ENCODE measurements around the gene GRIA1. TPM values are rescaled to one million over a fixed set of nuclear protein-coding genes. Genes with fewer than 3 reads are reported as not detected.

GRIA1 gene
- total RNA-seq, 4 donors from 2014 or later, result 0.12 to 0.19 TPM; not detected in 2

DNA sequence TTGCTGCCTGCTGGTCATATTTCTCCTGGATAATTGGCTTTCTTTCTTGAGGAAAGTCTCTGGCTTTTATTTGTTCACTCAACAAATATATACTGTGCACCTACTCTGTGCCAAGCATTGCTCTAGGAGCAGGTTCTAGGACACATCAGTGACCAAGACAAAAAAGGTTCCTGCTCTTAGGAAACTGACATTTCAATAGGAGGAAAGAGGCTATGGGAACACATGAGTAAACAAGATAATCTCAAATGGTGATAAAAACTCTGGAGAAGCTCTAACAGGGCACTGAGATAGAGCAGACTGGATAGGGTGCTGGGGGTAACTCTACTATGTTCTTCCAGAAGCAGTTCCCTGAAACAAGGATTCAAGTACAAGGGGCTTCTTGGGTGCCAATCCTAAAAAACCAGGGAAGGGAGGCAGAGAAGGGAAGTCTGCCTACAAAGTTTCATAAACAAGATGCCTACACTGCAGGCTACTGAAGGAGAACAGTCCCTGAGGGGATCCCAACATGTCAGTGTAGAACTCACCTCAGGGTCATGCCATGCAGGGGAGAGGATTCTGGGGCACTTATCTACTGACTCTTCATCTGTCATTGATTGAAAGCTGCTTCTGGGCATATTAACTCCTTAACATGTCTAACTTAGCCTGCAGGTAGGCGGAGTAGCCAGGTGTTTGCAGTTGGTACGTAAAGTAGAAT lies 181.3 kb downstream of the GRIA1 start:
- no peak for DNase-seq
- no peaks in the 10 kb centered on the region for H3K27me3 ChIP-seq
- no peaks in the 10 kb centered on the region for H3K4me1 ChIP-seq
- no peak overlapping the region for H3K4me3 ChIP-seq
- TF ChIP-seq CTCF (IDR thresholded peaks at IDR 0.05), result no peak
- no peak for TF ChIP-seq POLR2A (IDR thresholded peaks at IDR 0.05)
- H3K27ac ChIP-seq, result no peak overlapping the region
- no peaks in the 10 kb centered on the region for H3K36me3 ChIP-seq
- intact Hi-C loops (cut with DNase I), result no loop called here
- no peaks in the 10 kb centered on the region for H3K9me3 ChIP-seq
- 73 to 86% methylated on average over 2 of the region's 2 CpGs for WGBS, 2 donors

DNA sequence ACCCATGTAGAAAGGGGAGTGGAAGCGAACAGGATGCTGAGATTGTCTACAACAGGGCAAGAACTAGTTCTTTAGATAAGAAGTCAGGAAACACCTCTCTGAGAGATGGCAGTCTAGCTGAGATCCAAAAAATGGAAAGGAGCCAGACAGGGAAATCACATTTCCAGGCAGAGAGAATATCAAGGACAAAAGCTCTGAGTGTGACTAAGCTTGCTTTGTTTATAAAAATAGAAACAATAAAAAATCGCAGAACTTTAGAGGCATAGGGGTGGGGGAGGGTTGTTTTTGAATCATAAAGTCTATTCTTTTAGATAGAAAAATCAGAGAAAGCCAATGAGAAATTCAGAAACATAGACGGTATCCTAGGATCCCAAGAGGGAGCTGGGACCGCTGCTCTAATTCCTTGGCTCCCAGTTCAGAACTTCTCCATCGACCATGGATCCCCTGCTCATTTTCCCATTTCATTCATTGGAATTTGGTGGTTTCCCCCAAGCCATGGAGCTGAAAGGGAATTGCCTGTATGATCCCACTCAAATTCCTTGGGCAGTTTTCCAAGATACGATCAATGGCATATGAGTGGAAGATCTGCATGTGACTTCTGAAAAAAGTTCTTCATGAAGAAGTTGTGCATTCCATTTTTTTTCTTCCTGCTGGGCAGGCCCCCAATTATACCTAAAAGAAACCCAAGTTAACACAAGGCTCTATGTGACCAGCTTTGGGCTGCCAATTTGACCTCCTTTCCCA lies 182.0 kb downstream of the GRIA1 start:
- intact Hi-C loops (cut with DNase I), result no loop called here
- no peaks in the 10 kb centered on the region for H3K4me1 ChIP-seq
- no peaks in the 10 kb centered on the region for H3K27me3 ChIP-seq
- H3K9me3 ChIP-seq, result no peaks in the 10 kb centered on the region
- no peaks in the 10 kb centered on the region for H3K36me3 ChIP-seq
- WGBS, 2 donors, result 60 to 64% methylated on average over 6 of the region's 6 CpGs
- DNase-seq, result no peak
- TF ChIP-seq CTCF (IDR thresholded peaks at IDR 0.05) (no peak), POLR2A (IDR thresholded peaks at IDR 0.05) (no peak)
- no peak overlapping the region for H3K27ac ChIP-seq
- H3K4me3 ChIP-seq, result no peak overlapping the region

- no peaks in the 10 kb centered on the region for H3K9me3 ChIP-seq
- no peak overlapping the region for H3K4me3 ChIP-seq
- DNase-seq, result no peak
- H3K4me1 ChIP-seq, result no peaks in the 10 kb centered on the region
- intact Hi-C loops (cut with DNase I), result no loop called here
- 25 to 55% methylated on average over 3 to 4 of the region's 4 CpGs for WGBS, 2 donors
- no peaks in the 10 kb centered on the region for H3K36me3 ChIP-seq
- TF ChIP-seq CTCF (IDR thresholded peaks at IDR 0.05) (no peak), POLR2A (IDR thresholded peaks at IDR 0.05) (no peak)
- no peak overlapping the region for H3K27ac ChIP-seq
- no peaks in the 10 kb centered on the region for H3K27me3 ChIP-seq
These were observed 183.9 kb downstream of the GRIA1 start for GRCh38 chr5:153674356-153674755.

- DNase-seq, result no peak
- Histone ChIP-seq H3K9me3 (no peaks in the 10 kb centered on the region), H3K27me3 (no peaks in the 10 kb centered on the region), H3K4me1 (no peaks in the 10 kb centered on the region), H3K36me3 (no peaks in the 10 kb centered on the region), H3K27ac (no peak overlapping the region), H3K4me3 (no peak overlapping the region)
- intact Hi-C loops (cut with DNase I), result no loop called here
- no peak for TF ChIP-seq POLR2A (IDR thresholded peaks at IDR 0.05)
- TF ChIP-seq CTCF (IDR thresholded peaks at IDR 0.05), result no peak
- WGBS, 2 donors, result 37 to 43% methylated on average over 3 of the region's 3 CpGs
These were observed 185.9 kb downstream of the GRIA1 start for GRCh38 chr5:153676406-153676805.

- WGBS, 2 donors, result 70 to 81% methylated on average over 6 to 7 of the region's 7 CpGs
- Histone ChIP-seq H3K4me1 (no peaks in the 10 kb centered on the region), H3K4me3 (no peak overlapping the region), H3K27ac (no peak overlapping the region), H3K36me3 (no peaks in the 10 kb centered on the region), H3K9me3 (no peaks in the 10 kb centered on the region), H3K27me3 (no peaks in the 10 kb centered on the region)
- intact Hi-C loops (cut with DNase I), result no loop called here
- no peak for TF ChIP-seq CTCF (IDR thresholded peaks at IDR 0.05)
- TF ChIP-seq POLR2A (IDR thresholded peaks at IDR 0.05), result no peak
- DNase-seq, result no peak
These were observed 186.4 kb downstream of the GRIA1 start for GRCh38 chr5:153676821-153677220.
